GM18861 (cell line): Measurements from ENCODE around the gene MYO6.

Experiments used
- ATAC-seq: cut with Tn5 transposase; IDR thresholded peaks from one replicate; pipeline ENCODE4 v1.9.1; 2021; ENCODE audit not compliant: unreplicated experiment

The MYO6 gene

DNA sequence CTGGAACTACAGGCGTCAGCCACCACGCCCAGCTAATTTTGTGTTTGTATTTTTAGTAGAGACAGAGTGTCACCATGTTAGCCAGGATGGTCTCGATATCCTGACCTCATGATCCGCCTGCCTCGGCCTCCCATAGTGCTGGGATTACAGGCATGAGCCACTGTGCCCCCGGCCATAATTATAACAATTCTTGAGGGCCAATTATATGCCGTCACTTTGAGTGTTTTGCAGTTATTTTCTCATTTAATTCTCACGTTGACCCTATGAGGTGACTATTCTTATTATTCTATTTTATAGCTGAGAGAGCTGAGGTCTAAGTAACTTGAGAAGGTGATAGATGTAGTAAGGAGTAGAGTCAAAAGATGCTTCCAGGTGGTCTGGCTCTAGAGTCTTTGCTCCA, 13.0 kb downstream of the MYO6 start:
- ATAC-seq = no peak

DNA sequence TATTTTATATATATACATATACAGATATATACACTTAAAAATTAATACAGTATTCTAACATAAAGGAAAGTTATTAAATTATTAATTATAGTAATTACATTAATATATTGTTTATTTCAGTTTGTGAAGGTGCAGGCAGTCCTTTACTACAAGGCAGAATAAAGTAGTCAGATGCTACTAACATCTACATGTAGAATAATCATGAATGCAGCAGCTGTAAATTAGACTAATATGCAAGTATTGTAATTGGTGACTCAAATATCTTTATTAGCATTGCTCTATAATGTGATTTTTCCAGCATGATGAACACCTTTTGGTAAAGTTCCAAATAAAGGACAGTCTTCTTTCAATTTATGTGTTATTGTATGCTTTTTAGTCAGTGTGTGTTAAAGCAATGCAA, 17.3 kb downstream of the MYO6 start:
- no peak for ATAC-seq

DNA sequence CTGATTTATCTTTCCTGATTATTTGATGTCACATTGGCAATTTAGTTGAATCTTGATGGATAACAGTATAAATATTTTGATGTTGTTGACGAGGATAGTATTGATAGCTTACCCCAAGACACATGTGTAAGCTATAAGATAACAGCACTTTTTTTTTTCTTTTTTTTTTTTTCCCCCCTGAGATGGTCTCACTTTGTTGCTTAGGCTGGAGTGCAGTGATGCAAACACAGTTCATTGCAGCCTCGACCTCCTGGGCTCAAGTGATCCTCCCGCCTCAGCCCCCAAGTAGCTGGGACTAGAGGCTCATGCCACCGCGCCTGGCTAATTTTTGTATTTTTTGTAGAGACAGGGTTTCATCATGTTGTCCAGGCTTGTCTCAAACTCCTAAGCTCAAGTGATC, 21.8 kb downstream of the MYO6 start:
- ATAC-seq = no peak

DNA sequence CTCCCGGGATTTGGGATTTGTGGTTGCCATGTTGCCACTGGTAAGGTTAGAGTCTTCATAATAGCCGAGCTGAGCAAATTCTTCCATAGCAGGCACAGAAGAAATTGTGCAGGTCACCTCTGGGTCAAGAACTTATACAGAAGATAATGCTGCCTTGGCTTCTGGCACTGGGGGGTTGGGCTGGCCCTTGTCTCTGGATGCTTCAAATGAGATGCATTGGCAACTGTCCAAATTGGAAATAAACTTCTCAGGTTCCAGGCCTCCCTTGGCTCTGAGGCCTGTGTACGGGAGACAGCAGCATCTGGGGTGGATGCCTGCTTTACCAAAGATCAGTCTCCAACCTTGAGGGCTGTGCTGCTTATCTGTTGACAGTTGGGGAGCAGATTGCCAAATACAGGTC, 26.2 kb downstream of the MYO6 start:
- ATAC-seq = no peak

DNA sequence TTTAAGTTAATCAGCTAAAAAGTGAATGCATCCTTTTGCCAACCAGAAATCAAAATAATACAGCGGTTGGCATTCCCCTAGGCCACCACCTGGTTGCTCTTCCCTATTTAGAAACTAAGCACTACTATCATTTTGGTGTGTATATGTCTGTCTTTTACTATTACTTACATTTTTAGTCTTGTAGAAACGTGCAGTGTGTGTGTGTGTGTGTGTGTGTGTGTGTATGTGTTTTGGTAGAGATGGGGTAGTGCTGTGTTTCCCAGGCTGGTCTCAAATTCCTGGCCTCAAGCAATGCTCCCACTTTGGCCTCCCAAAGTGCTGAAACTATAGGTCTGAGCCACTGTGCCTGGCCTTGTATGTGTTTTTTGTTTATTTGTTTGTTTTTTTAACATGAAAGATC, 27.4 kb downstream of the MYO6 start:
- no peak for ATAC-seq

DNA sequence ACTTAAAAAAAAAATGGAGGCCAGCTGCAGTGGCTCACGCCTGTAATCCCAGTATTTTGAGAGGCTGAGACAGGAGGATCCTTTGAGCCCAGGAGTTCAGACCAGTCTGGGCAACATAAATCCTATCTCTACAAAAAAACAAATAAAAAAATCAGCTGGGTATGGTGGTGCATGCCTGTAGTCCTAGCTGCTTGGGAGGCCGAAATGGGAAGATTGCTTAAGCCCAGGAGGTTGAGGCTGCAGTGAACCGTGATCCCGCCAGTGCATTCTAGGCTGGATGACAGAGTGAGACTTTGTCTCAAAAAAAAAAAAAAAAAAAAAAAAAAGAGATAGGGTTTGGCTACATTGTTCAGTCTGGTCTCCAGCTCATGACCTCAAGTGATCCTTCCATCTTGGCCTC, 29.7 kb downstream of the MYO6 start:
- ATAC-seq = no peak

DNA sequence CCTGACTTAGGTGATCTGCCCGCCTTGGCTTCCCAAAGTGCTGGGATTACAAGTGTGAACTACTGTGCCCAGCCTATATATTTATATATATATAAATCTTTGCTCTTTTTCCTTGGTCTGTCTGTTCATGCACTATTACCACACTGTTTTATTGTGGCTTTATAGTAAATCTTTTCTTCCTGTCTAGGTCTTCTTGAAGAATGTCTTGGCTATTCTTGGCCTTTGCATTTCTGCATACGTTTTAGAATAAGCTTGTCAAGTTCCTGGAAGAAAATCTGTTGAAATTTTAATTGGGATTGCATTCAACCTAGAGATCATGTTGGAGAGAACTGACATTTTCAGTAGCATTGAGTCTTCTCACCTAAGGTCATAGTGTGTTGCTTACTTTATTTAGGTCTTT, 37.1 kb downstream of the MYO6 start:
- ATAC-seq = no peak

DNA sequence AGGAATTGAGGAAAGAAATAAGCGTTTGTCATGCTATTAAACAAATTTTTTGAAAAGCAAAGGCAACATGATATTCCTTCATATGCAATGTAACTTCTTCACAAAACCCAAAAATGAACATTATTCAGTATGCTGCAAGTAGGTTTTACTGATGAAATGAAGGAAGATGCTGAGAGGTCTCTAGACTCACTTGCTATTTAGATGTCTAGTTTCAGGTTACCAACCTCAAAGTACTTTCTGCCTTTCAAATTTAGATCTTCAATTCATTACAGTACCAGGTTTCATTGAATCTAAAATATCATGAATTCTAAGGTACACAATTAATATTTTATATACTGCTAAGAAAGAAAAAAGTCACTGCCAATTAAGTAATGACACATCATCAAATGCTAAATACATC, 39.9 kb downstream of the MYO6 start:
- ATAC-seq = no peak

DNA sequence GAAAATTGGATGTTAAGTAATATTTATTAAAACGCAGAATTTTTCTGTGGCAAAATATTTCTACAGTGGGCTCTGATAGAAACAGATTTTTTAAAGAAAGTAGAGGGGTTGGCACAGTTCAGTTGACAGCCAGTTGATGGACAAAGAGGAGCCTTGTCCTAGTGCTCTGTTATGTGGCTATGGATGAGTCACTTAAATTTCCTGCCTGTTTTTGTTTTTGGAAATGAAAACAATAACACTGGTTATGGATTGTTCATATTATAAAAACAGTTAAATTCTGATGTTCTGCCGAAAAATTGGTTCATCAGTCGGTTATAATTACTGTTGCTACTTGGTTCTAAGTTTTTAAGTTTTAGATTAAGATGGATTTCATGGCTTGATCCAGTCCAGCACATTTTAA, 42.8 kb downstream of the MYO6 start:
- ATAC-seq = no peak

DNA sequence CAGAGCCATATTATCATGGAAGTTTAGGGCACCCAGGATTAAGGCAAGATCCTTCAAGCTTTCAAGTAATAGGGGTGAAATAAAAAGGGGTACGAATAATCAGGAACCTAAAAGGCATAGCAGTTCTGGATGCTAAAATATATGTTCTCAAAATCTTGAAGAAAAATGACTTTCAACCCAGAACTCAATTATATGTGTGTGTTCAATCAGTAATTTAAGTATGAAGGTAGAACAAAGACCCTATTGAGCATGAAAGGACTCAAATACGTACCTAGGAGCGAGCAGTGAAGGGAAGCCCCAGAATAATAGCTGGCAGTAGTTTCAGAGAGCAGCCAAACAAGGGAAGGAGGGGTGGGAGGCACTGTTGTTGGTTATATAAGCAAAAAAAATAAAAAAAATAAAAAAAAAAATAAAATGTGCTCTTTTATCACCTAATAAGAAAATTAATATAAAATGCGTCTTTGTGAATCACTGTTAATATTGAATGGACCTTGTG, 45.4 kb downstream of the MYO6 start:
- ATAC-seq = no peak

DNA sequence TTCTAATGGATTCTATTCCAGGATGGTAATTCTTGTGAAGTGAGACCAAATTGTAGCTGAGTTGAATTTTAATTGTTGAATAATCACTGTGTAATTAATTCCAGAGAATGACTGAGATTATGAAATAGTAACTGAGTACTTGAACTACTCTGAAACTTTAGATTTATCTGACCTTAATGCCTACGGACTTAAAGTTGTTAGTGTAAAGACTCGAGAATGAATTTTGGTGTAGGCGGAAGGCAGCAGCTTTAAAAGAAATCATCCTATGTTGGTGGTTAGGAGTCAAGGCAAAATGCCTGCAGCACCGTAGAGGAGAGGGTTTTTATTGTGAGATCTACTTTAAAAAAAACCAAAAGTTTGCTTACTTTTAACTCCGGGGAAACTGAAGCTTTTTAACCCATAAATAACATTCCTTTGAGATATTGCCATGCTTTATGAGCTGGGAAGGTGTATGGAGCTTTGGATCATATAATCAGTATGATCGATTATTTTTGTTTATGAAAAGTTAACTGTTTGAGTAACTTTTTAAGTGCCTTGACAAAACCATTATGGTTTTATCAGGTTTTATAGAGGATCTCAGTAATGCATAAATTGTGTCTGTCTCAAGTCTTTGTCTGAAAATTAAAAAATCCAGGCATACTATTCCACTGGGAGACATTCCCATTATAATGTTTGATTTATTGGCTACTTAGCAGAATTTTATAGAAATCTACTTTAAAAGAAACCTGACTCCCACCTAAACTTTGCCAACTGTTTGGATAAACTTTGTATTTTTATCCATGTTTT, 46.1 kb downstream of the MYO6 start:
- ATAC-seq = no peak

DNA sequence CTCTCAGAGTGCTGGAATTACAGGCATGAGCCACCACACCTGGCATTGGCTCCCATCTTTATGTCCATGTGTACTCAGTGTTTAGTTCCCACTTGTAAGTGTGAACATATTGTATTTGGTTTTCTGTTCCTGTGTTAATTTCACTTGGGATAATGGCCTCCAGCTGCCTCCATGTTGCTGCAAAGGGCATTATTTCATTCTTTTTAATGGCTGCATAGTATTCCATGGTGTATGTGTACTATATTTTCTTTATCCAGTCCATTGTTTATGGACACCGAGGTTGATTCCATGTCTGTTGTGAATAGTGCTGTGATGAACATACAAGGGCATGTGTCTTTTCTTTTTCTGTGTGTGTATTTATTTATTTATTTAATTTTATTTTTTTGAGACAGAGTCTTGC, 47.7 kb downstream of the MYO6 start:
- ATAC-seq = no peak

DNA sequence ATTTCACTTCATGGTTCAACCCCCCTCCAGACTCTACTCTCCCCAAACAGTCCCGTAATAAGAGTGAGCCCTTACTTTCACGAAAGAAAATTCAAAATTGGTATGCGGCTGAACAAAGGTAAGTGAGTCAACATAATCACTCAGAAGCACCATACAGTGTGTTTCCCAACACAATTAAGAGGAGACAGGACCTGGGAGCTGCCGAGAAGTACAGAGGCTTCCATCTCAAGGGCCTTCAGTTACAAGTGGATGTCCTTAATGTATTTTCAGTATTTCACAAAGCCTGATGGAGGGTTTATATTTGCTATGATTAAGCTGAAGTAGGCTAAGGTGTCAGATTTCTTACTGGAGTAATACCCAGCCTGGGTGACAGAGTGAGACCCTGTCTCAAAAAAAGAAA, 51.1 kb downstream of the MYO6 start:
- ATAC-seq = no peak

DNA sequence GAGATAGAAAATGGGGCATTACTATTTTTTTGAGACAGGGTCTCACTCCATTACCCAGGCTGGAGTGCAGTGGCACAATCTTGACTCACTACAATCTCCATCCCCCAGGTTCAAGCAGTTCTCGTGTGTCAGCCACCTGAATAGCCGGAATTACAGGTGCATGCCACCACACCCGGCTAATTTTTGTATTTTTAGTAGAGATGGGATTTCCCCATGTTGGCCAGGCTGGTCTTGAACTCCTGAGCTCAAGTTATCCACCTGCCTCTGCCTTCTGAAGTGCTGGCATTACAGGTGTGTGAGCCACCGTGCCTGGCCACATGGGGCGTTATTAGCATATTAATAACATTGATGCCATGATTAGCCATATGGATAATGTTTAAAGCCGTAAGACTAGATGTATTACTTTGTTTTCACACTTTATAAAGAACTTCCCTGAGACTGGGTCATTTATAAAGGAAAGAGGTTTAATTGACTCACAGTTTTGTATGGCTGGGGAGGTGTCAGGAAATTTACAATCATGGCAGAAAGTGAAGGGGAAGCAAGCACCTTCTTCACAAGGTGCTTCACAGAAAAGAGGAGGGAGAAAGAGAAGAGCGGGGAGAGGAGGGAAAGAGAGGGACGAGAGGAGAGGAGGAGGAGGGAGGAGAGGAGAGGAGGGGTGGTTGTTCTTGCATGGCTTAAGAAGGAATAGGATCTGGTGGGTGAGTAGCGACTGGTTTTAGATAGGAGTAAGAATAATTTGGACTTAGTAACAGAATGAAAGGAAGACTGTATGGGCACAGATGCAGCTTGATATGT, 51.9 kb downstream of the MYO6 start:
- no peak for ATAC-seq

DNA sequence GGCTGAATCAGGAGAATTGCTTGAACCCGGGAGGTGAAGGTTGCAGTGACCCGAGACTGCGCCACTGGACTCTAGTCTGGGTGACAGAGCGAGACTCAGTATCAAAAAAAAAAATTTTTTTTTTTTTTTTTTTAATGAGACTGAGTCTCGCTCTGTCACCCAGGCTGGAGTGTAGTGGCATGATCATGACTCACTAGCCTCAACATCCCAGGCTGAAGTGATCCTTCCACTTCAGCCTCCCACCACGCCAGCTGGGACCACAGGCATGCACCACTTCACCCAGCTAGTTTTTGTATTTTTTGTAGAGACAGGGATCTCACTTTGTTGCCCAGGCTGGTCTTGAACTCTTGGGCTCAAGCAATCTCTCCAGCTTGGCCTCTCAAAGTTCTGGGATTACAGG, 53.3 kb downstream of the MYO6 start:
- ATAC-seq = no peak

DNA sequence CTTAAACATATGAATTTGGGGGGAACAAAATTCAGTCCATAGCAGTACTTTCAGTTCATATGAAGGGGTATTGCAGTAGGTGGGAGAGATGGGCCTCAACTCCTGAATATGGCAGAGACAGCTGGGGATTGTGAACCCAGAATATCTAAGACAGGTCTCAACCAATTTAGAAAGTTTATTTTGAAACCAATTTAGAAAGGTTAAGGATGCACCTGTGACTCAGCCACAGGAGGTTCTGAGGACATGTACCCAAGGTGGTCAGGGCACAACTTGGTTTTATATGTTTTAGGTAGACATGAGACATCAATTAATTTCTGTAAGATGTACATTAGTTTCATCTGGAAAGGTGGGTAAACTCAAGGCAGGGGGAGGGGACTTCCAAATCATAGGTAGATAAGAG, 59.5 kb downstream of the MYO6 start:
- no peak for ATAC-seq

DNA sequence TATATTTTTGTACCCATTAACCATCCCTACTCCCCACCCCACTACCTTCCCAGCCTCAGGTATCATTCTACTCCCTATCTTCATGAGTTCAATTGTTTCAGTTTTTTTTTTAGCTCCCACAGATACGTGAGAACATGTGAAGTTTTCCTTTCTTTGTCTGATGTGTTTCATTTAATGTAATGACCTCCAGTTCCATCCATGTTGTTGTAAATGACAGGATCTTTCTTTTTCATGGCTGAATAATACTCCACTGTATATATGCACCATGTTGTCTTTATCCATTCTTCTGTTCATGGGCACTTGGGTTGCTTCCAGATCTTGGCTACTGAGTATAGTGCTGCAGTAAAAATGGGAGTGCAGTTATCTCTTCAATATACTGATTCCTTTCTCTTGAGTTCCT, 63.5 kb downstream of the MYO6 start:
- ATAC-seq = no peak

DNA sequence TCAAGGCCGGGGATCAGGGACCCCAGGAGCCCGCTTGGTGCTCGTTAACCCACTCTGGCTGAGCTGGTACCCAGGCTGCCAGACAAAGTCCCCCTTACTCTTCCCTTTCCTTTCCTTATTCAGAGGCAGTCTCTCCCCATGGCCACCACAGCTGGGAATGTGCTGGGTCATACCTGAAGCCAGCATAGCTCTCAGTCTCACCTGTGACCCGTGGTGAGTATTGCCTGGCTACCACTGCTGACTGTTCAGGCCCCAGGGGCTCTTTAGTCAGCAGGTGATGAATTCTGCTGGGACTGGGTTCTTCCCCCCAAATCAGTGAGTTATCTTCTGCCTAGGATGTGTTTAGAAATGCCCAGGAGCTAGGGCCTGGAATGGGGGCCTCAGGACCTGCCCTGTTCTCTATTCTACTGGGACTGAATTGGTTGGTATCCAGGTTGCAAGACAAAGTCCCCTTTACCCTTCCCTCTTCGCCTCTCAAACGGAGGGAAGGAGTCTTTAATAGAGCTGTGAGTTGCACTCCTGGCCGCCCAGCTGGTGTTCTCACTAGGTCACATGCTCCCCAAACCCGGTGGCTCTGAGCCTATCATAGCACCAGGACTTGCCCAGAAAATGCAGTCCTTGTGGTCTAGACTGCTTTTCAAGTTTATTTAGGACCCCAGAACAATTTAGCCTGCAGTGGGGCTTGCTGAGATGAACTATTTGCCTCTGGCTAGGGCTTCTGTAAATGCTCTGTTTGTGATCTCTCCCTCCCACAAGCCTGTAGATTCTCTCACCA, 64.6 kb downstream of the MYO6 start:
- no peak for ATAC-seq

DNA sequence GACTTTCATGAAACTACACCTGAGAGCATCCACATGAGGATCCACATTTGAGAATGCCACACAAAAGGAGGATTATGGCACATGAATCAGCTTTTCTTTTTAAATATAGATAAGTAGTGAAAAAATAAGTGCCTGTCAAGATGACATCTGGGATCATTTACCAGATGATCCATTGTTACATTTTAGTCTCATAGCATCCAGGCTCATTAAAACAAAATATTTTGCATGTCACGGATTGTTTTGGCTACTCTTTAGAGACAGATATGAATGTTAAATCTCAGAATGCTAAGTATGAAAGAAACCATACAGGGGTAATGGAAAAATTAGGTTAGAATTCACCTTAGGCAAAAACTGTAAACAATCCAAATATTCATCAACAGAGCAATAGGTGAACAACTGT, 66.7 kb downstream of the MYO6 start:
- ATAC-seq = no peak

DNA sequence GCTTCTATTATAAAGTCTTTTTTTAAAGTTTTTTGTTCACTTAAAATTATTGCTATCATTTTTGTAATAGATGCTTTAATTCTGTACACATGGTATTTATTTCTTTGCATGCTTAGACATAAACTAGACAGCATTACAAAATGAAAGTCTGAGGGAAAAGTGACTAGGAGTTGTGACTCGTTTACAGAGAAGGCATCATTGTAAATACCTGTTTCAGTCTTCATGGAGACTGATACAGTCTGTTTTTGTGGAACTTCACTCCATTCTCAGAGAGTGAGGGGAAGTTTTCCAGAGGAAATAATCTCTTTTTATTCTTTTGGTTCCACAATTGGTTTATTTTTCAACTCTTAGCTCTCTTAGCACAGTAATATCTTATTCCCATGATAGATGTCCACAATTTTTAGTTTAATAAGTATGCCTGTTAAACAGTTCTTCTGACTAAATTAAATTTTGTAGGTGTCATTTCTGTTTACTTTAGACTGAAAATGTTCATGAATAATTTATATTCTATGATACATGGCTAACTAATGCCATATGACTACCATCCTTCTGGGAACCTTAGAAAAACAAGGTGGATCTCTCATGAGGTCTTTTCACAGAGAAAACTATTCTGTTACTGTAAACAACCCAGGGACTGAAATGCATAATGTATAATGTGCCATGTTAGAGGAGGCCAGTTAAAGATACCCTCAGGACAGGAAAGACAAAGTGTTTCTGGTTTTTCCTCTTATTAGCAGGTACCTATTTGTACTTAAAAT, 69.2 kb downstream of the MYO6 start:
- no peak for ATAC-seq
